ENCODE measurements around the gene METRN. TPM values are rescaled to one million over a fixed set of nuclear protein-coding genes. Genes with fewer than 3 reads are reported as not detected.
"Not testable (repeated sequence)": the region's sequence is repeated elsewhere in the genome, so short reads cannot be mapped to it uniquely, and the experiment has no call there.

Gene METRN
- total RNA-seq, 2 experiments from 2014 or later: 35.3 to 37.7 TPM

- CTCF ChIA-PET: interaction anchor here (1.1 to 2.6 kb wide), 10 partner anchors 9 to 53 kb away, joined by 3 to 17 read pairs (median 5); partner anchors contain the start of genes ANTKMT, CCDC78, CHTF18 and HAGHL
Observed at GRCh38 chr16:734981-735881, 20.3 kb downstream of the METRN start.

GRCh38 chr16:735982-736453 is 21.1 kb downstream of the METRN start:
- CTCF ChIA-PET: interaction anchor here (1.1 to 2.6 kb wide), 12 partner anchors 8 to 52 kb away, joined by 3 to 17 read pairs (median 4); partner anchors contain the start of genes ANTKMT, CCDC78, CHTF18 and HAGHL

More at GRCh38 chr16:734981-735881, 20.3 kb downstream of the METRN start:
- POLR2A ChIA-PET: interaction anchor here (1.2 to 2.1 kb wide), 6 partner anchors 7 to 51 kb away, joined by 3 to 14 read pairs (median 7); partner anchors contain the start of genes ANTKMT, CCDC78 and JMJD8

GRCh38 chr16:736936-737481 is 22.1 kb downstream of the METRN start:
- CTCF ChIA-PET: interaction anchor here (1.1 to 2.6 kb wide), 6 partner anchors 9 to 49 kb away, joined by 3 to 17 read pairs (median 10); partner anchors contain the start of genes ANTKMT, HAGHL and METRN
- POLR2A ChIA-PET: interaction anchor here (1.0 to 2.1 kb wide), 4 partner anchors 14 to 64 kb away, joined by 3 to 14 read pairs (median 3); partner anchors contain the start of genes ANTKMT and GNG13

More at GRCh38 chr16:735982-736453, 21.1 kb downstream of the METRN start:
- POLR2A ChIA-PET: interaction anchor here (1.0 to 2.1 kb wide), 7 partner anchors 8 to 65 kb away, joined by 3 to 14 read pairs (median 7); partner anchors contain the start of genes ANTKMT, CCDC78, GNG13 and JMJD8

- POLR2A ChIA-PET: interaction anchor here (0.6 to 1.2 kb wide), 2 partner anchors 11 to 348 kb away, joined by 3 read pairs; no protein-coding TSS in a partner anchor
- CTCF ChIA-PET: interaction anchor here (0.6 to 5.2 kb wide), 6 partner anchors 13 to 777 kb away, joined by 3 to 17 read pairs (median 10); partner anchors contain the start of genes ANTKMT, CCDC78, HAGHL and METRN
Observed at GRCh38 chr16:739560-740458, 24.9 kb downstream of the METRN start.

GRCh38 chr16:740459-740763 is 25.5 kb downstream of the METRN start:
- ChIA-PET CTCF (interaction anchor here (0.6 to 5.2 kb wide), 8 partner anchors 11 to 776 kb away, joined by 3 to 17 read pairs (median 6); partner anchors contain the start of genes ANTKMT, CCDC78, HAGHL and METRN), POLR2A (interaction anchor here (0.8 to 1.2 kb wide), 2 partner anchors 12 to 18 kb away, joined by 3 read pairs; no protein-coding TSS in a partner anchor)

- ChIA-PET POLR2A (interaction anchor here (0.8 to 1.2 kb wide), 3 partner anchors 13 to 20 kb away, joined by 3 read pairs; partner anchors contain the start of gene ANTKMT), CTCF (interaction anchor here (0.6 to 5.2 kb wide), 9 partner anchors 11 to 775 kb away, joined by 3 to 17 read pairs (median 6); partner anchors contain the start of genes ANTKMT, CCDC78, HAGHL and METRN)
Observed at GRCh38 chr16:740764-741505, 26.0 kb downstream of the METRN start, which contains the start of gene CIAO3. Gene CIAO3 (minus strand): TSS chr16:740997. CDS start chr16:740985, 12 bp downstream.

GRCh38 chr16:741986-742629 is 27.2 kb downstream of the METRN start:
- ChIA-PET CTCF (interaction anchor here (1.1 to 5.2 kb wide), 5 partner anchors 12 to 29 kb away, joined by 3 to 17 read pairs (median 6); partner anchors contain the start of genes ANTKMT and METRN), POLR2A (interaction anchor here (0.7 kb wide), 1 partner anchor 11 kb away, joined by 3 read pairs; no protein-coding TSS in a partner anchor)

- POLR2A ChIA-PET: not testable (repeated sequence)
- CTCF ChIA-PET: interaction anchor here (0.8 to 5.2 kb wide), 4 partner anchors 23 to 47 kb away, joined by 3 to 17 read pairs (median 6); no protein-coding TSS in a partner anchor
Observed at GRCh38 chr16:742894-743293, 28.0 kb downstream of the METRN start.

- ChIA-PET CTCF (interaction anchor here (0.7 to 5.2 kb wide), 8 partner anchors 8 to 1041 kb away, joined by 3 to 17 read pairs (median 3); no protein-coding TSS in a partner anchor), POLR2A (interaction anchor here (0.6 kb wide), 1 partner anchor 974 kb away, joined by 3 read pairs; no protein-coding TSS in a partner anchor)
Observed at GRCh38 chr16:743794-744500, 29.0 kb downstream of the METRN start.

- ChIA-PET CTCF (interaction anchor here (0.6 kb wide), 2 partner anchors 9 to 312 kb away, joined by 3 read pairs; no protein-coding TSS in a partner anchor), POLR2A (no interaction called here)
Observed at GRCh38 chr16:745739-746138, 30.8 kb downstream of the METRN start.

- ChIA-PET POLR2A (no interaction called here), CTCF (no interaction called here)
Observed at GRCh38 chr16:746637-747036, 31.7 kb downstream of the METRN start.

GRCh38 chr16:747978-748746 is 33.2 kb downstream of the METRN start:
- POLR2A ChIA-PET: no interaction called here
- CTCF ChIA-PET: no interaction called here

- CTCF ChIA-PET: no interaction called here
- POLR2A ChIA-PET: no interaction called here
Observed at GRCh38 chr16:749010-749409, 34.1 kb downstream of the METRN start.

- ChIA-PET CTCF (interaction anchor here (0.6 to 1.4 kb wide), 2 partner anchors 39 to 87 kb away, joined by 3 to 6 read pairs; no protein-coding TSS in a partner anchor), POLR2A (no interaction called here)
Observed at GRCh38 chr16:750485-750884, 35.6 kb downstream of the METRN start.
